A549 (cell line): ENCODE measurements around the gene OTULIN. TPM values are rescaled to one million over a fixed set of nuclear protein-coding genes. Genes with fewer than 3 reads are reported as not detected.
A peak's percentile ranks its signal among the peaks of the same experiment; 100 is the strongest.

Source experiments
- ATAC-seq, 2 experiments: fragments of 200-7000 bp in 1 of 2; fragments of >200 bp in 1 of 2; cut with Nextera tagmentation in 1 of 2; cut with Tn5 transposase in 1 of 2; 3 replicates each; pipeline versions ENCODE4 v1.8.0 to v1.9.1; 2018 to 2020; ENCODE audit warnings: mild to moderate bottlenecking in 1 of 2, moderate library complexity in 1 of 2
- CTCF ChIA-PET: fragments of 300-600 bp; sonication (Branson Sonifier 250); formaldehyde crosslinking; extraction: SDS; loops from one replicate; lab custom pipeline; 2021; ENCODE audit warnings: antibody characterized with exemption, inconsistent platforms; lab: Yijun Ruan, JAX
- POLR2A ChIA-PET: fragments of 350-600 bp; formaldehyde crosslinking; extraction: SDS; loops from one replicate; lab custom pipeline; 2021; ENCODE audit warnings: antibody characterized with exemption, inconsistent platforms; lab: Yijun Ruan, JAX
- DNase-seq, 2 experiments: peaks; one replicate each; pipeline versions ENCODE4 v3.0.0 to v3.0.0-alpha.2; 2011 to 2016; ENCODE audit warnings: low read depth in 1 of 2, low spot score in 1 of 2
- FAIRE-seq: peaks from 2 replicates; lab custom pipeline; 2011; peaks lifted over from hg19 to GRCh38; lab: Jason Lieb, UNC
- H3K27ac ChIP-seq, 2 experiments: fragments of >200 bp; sonication (Bioruptor Twin); formaldehyde crosslinking; 3 replicates each; pipeline ENCODE4 v1.5.1; 2016 to 2017
- H3K4me1 ChIP-seq: fragments of >200 bp; sonication (Bioruptor Twin); formaldehyde crosslinking; 3 replicates; pipeline ENCODE4 v1.6.1; 2016
- H3K4me2 ChIP-seq: fragments of >200 bp; sonication (Bioruptor Twin); formaldehyde crosslinking; 3 replicates; pipeline ENCODE4 v1.6.1; 2016
- H3K4me3 ChIP-seq: fragments of >200 bp; sonication (Bioruptor Twin); formaldehyde crosslinking; 3 replicates; pipeline ENCODE4 v1.5.1; 2016
- H3K9me3 ChIP-seq: fragments of >200 bp; sonication (Bioruptor Twin); formaldehyde crosslinking; 3 replicates; pipeline ENCODE4 v1.6.1; 2016
- BHLHE40 ChIP-seq: IDR thresholded peaks from 2 replicates; pipeline ENCODE4 v1.6.1; 2012; ENCODE audit warnings: low read depth, low read length, inconsistent platforms
- CHD2 ChIP-seq: fragments of 150-350 bp; IDR thresholded peaks from 2 replicates; pipeline ENCODE4 v1.6.1; 2014; ENCODE audit warnings: low read length; ENCODE audit not compliant: partially characterized antibody
- CTCF ChIP-seq: fragments of >200 bp; sonication (Bioruptor Twin); formaldehyde crosslinking; IDR thresholded peaks from 3 replicates; pipeline ENCODE4 v1.5.1; 2016
- E2F6 ChIP-seq: IDR thresholded peaks from 2 replicates; pipeline ENCODE4 v1.6.1; 2012; ENCODE audit warnings: low read depth, borderline replicate concordance
- EP300 ChIP-seq, 2 experiments: fragments of >200 bp; sonication (Bioruptor Twin); formaldehyde crosslinking; IDR thresholded peaks; 2 replicates in 1 of 2; 3 replicates in 1 of 2; pipeline ENCODE4 v1.6.1; 2016 to 2017
- FOSB ChIP-seq: fragments of 250-450 bp; sonication (Bioruptor Pico); IDR thresholded peaks from 2 replicates; pipeline ENCODE4 v1.5.0; 2020; ENCODE audit warnings: mild to moderate bottlenecking, moderate library complexity
- FOSL2 ChIP-seq, 2 experiments: fragments of 450-650 bp in 1 of 2; fragments of >200 bp in 1 of 2; sonication (Bioruptor Twin) in 1 of 2; formaldehyde crosslinking; IDR thresholded peaks; 2 replicates each; pipeline versions ENCODE4 v1.5.0 to v1.6.1; 2016 to 2020; ENCODE audit warnings: mild to moderate bottlenecking in 1 of 2, moderate library complexity in 1 of 2
- GATA3 ChIP-seq: IDR thresholded peaks from 2 replicates; pipeline ENCODE4 v1.6.1; 2012; ENCODE audit warnings: borderline replicate concordance
- HDAC2 ChIP-seq: fragments of 200-600 bp; sonication (generic); IDR thresholded peaks from 2 replicates; pipeline ENCODE4 v1.6.1; 2016
- HOXB5 ChIP-seq: fragments of 250-450 bp; sonication (Bioruptor Pico); IDR thresholded peaks from 2 replicates; pipeline ENCODE4 v1.5.0; 2020; ENCODE audit warnings: mild to moderate bottlenecking, moderate library complexity
- KDM1A ChIP-seq: fragments of 200-600 bp; sonication (generic); IDR thresholded peaks from 2 replicates; pipeline ENCODE4 v1.6.1; 2016; ENCODE audit warnings: low read depth, mild to moderate bottlenecking
- NR3C1 ChIP-seq: fragments of >200 bp; sonication (Bioruptor Twin); formaldehyde crosslinking; IDR thresholded peaks from 3 replicates; pipeline ENCODE4 v1.6.1; 2017
- POLR2A ChIP-seq: IDR thresholded peaks from 2 replicates; pipeline ENCODE4 v1.6.1; 2012; ENCODE audit warnings: mild to moderate bottlenecking, low read length
- RAD21 ChIP-seq, 2 experiments: fragments of >200 bp in 1 of 2; sonication (Bioruptor Twin) in 1 of 2; formaldehyde crosslinking in 1 of 2; IDR thresholded peaks in 1 of 2; conservative IDR thresholded peaks in 1 of 2; 2 replicates in 1 of 2; 3 replicates in 1 of 2; pipeline ENCODE4 v1.6.1; 2012 to 2018; ENCODE audit warnings: inconsistent platforms in 1 of 2
- RARB ChIP-seq: fragments of 250-450 bp; sonication (Bioruptor Pico); IDR thresholded peaks from 2 replicates; pipeline ENCODE4 v1.8.0; 2021; ENCODE audit warnings: mild to moderate bottlenecking, moderate library complexity
- RCOR1 ChIP-seq: fragments of 150-350 bp; IDR thresholded peaks from 2 replicates; pipeline ENCODE4 v1.6.1; 2014; ENCODE audit warnings: antibody characterized with exemption, low read length, low read depth
- TFCP2L1 ChIP-seq: fragments of 250-450 bp; sonication (Bioruptor Pico); IDR thresholded peaks from 2 replicates; pipeline ENCODE4 v1.5.0; 2021; ENCODE audit warnings: mild to moderate bottlenecking
- USF2 ChIP-seq: fragments of 450-650 bp; IDR thresholded peaks from 2 replicates; pipeline ENCODE4 v1.6.1; 2014; ENCODE audit warnings: antibody characterized with exemption
- ZC3H11A ChIP-seq: fragments of 450-650 bp; IDR thresholded peaks from 2 replicates; pipeline ENCODE4 v1.6.1; 2014; ENCODE audit warnings: antibody characterized with exemption, mild to moderate bottlenecking
- ZFP36 ChIP-seq: fragments of 450-650 bp; IDR thresholded peaks from 2 replicates; pipeline ENCODE4 v1.6.1; 2014; ENCODE audit warnings: borderline replicate concordance; ENCODE audit not compliant: partially characterized antibody
- WGBS: methylation state at CpG from one replicate; pipeline ENCODE4 v1.1.6; 2017; ENCODE audit errors: missing lambda C conversion rate; 5-methylcytosine and 5-hydroxymethylcytosine counted together
- polyA plus RNA-seq, 4 experiments: library from polyadenylated mRNA; depleted of rRNA in 3 of 4; stranded (reverse); fragments of >200 nt; fragmentation: RNase III in 1 of 4; extraction: RNeasy Plus Mini Kit Qiagen cat#74134 plus additional on column Dnase treatment in 1 of 4; gene quantifications; 2 replicates in 3 of 4; 3 replicates in 1 of 4; pipeline ENCODE4 v1.2.3, GENCODE V29; 2011 to 2017
- TF ChIP-seq, protein P1 (sequence below): fragments of >200 bp; sonication (Bioruptor Twin); formaldehyde crosslinking; IDR thresholded peaks from 2 replicates; pipeline ENCODE4 v1.6.1; 2016
- TF ChIP-seq, protein P2 (sequence below): fragments of 150-350 bp; IDR thresholded peaks from 2 replicates; pipeline ENCODE4 v1.6.1; 2014; ENCODE audit warnings: low read depth, mild to moderate bottlenecking, low read length
- TF ChIP-seq, protein P3 (sequence below): IDR thresholded peaks from 2 replicates; pipeline ENCODE4 v1.6.1; 2012

OTULIN gene
- polyA plus RNA-seq, 2 of the 4 experiments (the other 2 are of a cell fraction), result 13.5 to 17.8 TPM

- Histone ChIP-seq H3K4me3 (no peak overlapping the region), H3K4me2 (0 out of 3 replicates have a peak overlapping the region, but pooled peaks have one; percentile 8), H3K27ac (no peak overlapping the region), H3K4me1 (peaks cover 65% of the 10 kb centered on the region), H3K9me3 (no peaks in the 10 kb centered on the region)
- no peak for TF ChIP-seq ZC3H11A
- TF ChIP-seq RCOR1, result no peak
- no peak for TF ChIP-seq POLR2A
- TF ChIP-seq GATA3, result no peak
- no peak for TF ChIP-seq HOXB5 (CRISPR knock-in tag)
- ChIA-PET CTCF (interaction anchor here (1.0 to 1.6 kb wide), 4 partner anchors 18 to 347 kb away, joined by 3 to 6 read pairs (median 5); no protein-coding TSS in a partner anchor), POLR2A (no interaction called here)
- ATAC-seq, result no peak
- 93% methylated on average over 1 of the region's 1 CpG for WGBS
- FAIRE-seq, result no peak
- no peak for DNase-seq
These were observed 3.3 kb downstream of the OTULIN start for GRCh38 chr5:14667770-14668169.

DNA sequence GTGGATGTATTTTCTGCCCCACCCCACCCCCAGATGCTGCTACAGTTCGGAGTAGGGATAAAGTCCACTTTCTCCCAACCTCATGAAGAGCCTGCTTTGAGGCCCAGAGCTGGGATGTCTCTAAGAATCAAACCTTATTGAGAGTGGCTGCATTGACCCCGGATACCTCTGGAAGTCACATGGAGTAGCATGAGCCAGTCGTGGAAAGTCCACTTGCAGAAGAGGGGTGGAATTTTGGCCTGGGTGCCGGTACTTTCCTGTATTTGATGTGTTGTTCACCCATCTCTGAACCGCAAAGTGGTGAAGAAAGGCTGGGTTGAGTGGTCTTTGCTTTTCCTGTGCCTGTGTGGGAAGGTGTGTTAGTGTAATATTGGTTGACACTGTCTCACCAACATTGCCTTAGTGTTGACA is 3.7 kb downstream of the OTULIN start:
- no peaks in the 10 kb centered on the region for H3K9me3 ChIP-seq
- 78% methylated on average over 5 of the region's 5 CpGs for WGBS
- ATAC-seq, result no peak
- no peak for DNase-seq
- TF ChIP-seq, protein P1, sequence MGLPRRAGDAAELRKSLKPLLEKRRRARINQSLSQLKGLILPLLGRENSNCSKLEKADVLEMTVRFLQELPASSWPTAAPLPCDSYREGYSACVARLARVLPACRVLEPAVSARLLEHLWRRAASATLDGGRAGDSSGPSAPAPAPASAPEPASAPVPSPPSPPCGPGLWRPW, result no peak
- no peak for TF ChIP-seq FOSB
- TF ChIP-seq CHD2, result no peak
- TF ChIP-seq EP300 (IDR thresholded peaks at IDR 0.05), result no peak
- TF ChIP-seq HDAC2, result no peak
- TF ChIP-seq, protein P2, sequence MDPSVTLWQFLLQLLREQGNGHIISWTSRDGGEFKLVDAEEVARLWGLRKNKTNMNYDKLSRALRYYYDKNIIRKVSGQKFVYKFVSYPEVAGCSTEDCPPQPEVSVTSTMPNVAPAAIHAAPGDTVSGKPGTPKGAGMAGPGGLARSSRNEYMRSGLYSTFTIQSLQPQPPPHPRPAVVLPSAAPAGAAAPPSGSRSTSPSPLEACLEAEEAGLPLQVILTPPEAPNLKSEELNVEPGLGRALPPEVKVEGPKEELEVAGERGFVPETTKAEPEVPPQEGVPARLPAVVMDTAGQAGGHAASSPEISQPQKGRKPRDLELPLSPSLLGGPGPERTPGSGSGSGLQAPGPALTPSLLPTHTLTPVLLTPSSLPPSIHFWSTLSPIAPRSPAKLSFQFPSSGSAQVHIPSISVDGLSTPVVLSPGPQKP, result no peak
- no peak for TF ChIP-seq FOSL2 (IDR thresholded peaks at IDR 0.05)
- no peak for TF ChIP-seq FOSL2 (CRISPR knock-in tag; IDR thresholded peaks at IDR 0.05)
- TF ChIP-seq TFCP2L1, result no peak
- TF ChIP-seq KDM1A, result no peak
- TF ChIP-seq RARB (CRISPR knock-in tag), result no peak
- TF ChIP-seq RCOR1, result no peak
- TF ChIP-seq ZFP36, result no peak
- no peak overlapping the region for H3K27ac ChIP-seq
- no peak for FAIRE-seq
- 0 out of 3 replicates have a peak overlapping the region, but pooled peaks have one; percentile 8 for H3K4me2 ChIP-seq
- H3K4me3 ChIP-seq, result no peak overlapping the region
- CTCF ChIA-PET, result interaction anchor here (1.0 to 1.6 kb wide), 3 partner anchors 50 to 346 kb away, joined by 3 to 6 read pairs (median 5); no protein-coding TSS in a partner anchor
- H3K4me1 ChIP-seq, result peaks cover 63% of the 10 kb centered on the region
- POLR2A ChIA-PET, result no interaction called here

GRCh38 chr5:14669415-14669814 is 4.9 kb downstream of the OTULIN start:
- no peaks in the 10 kb centered on the region for H3K9me3 ChIP-seq
- DNase-seq (no peak), ATAC-seq (no peak), FAIRE-seq (no peak)
- 90% methylated on average over 5 of the region's 5 CpGs for WGBS
- H3K4me3 ChIP-seq, result no peak overlapping the region
- CTCF ChIA-PET, result interaction anchor here (1.0 to 4.9 kb wide), 2 partner anchors 16 to 345 kb away, joined by 3 to 25 read pairs; no protein-coding TSS in a partner anchor
- TF ChIP-seq RAD21 (conservative IDR thresholded peaks at IDR 0.05 in 1 of 2, IDR thresholded peaks at IDR 0.05 in 1 of 2) (no peak), RCOR1 (no peak), NR3C1 (no peak)
- TF ChIP-seq, protein P3, sequence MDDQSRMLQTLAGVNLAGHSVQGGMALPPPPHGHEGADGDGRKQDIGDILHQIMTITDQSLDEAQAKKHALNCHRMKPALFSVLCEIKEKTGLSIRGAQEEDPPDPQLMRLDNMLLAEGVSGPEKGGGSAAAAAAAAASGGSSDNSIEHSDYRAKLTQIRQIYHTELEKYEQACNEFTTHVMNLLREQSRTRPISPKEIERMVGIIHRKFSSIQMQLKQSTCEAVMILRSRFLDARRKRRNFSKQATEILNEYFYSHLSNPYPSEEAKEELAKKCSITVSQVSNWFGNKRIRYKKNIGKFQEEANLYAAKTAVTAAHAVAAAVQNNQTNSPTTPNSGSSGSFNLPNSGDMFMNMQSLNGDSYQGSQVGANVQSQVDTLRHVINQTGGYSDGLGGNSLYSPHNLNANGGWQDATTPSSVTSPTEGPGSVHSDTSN, result no peak
- H3K27ac ChIP-seq, result no peak overlapping the region
- no peak overlapping the region for H3K4me2 ChIP-seq
- H3K4me1 ChIP-seq, result peaks cover 58% of the 10 kb centered on the region
- POLR2A ChIA-PET, result no interaction called here

DNA sequence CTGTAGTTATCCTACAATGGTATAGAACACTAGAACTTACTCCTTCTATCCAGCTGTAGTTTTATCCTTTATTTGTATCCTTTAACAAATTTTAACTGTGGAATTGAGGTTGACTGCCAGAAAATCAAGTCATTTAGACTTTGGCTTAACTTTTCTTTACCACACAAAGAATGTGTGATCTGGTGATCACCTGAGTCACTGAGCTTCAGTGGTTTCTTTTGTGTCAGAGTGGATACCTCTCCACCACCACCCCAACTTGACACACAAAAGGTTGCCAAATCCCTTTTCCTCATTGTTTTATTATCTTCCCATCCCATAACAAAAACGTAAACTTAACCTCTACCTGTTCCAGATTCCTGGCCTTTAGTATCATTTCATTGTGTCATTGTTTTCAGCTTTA is 5.5 kb downstream of the OTULIN start:
- 87% methylated on average over 1 of the region's 1 CpG for WGBS
- POLR2A ChIA-PET, result no interaction called here
- CTCF ChIA-PET, result interaction anchor here (1.0 to 4.9 kb wide), 3 partner anchors 10 to 344 kb away, joined by 3 to 25 read pairs (median 5); no protein-coding TSS in a partner anchor
- ATAC-seq (no peak), DNase-seq (no peak), FAIRE-seq (no peak)
- H3K4me3 ChIP-seq, result no peak overlapping the region
- TF ChIP-seq E2F6 (no peak), RARB (CRISPR knock-in tag) (no peak), USF2 (no peak), BHLHE40 (no peak), CTCF (no peak)
- H3K9me3 ChIP-seq, result no peaks in the 10 kb centered on the region
- H3K4me2 ChIP-seq, result no peak overlapping the region
- H3K27ac ChIP-seq, result no peak overlapping the region
- peaks cover 58% of the 10 kb centered on the region for H3K4me1 ChIP-seq
